HepG2 (cell line): ENCODE data around the gene DRC3. TPM values are rescaled to one million over a fixed set of nuclear protein-coding genes. Genes with fewer than 3 reads are reported as not detected.

ENCODE experiments used
- ATAC-seq: fragments of 200-7000 bp; cut with Tn5 transposase; 3 replicates; pipeline ENCODE4 v1.9.1; 2020; ENCODE audit warnings: mild to moderate bottlenecking, moderate library complexity
- BruUV-seq: library from RNA; stranded (reverse); fragments of 400-500 nt; replicated peaks from 2 replicates; lab custom pipeline; 2021; lab: Mats Ljungman, UMichigan
- CTCF ChIA-PET: fragments of 300-600 bp; formaldehyde crosslinking; extraction: SDS; loops from one replicate; lab custom pipeline; 2021; ENCODE audit warnings: low total read pairs, inconsistent platforms, low intra/inter-chr PET ratio; lab: Yijun Ruan, JAX
- POLR2A ChIA-PET: fragments of 350-600 bp; sonication (Branson Sonifier 250); formaldehyde crosslinking; loops from one replicate; lab custom pipeline; 2020; ENCODE audit warnings: antibody characterized with exemption, inconsistent platforms; lab: Yijun Ruan, JAX
- DNase-seq: peaks from one replicate; pipeline ENCODE4 v3.0.0-alpha.2; 2015; ENCODE audit warnings: low spot score
- FAIRE-seq: peaks from 3 replicates; lab custom pipeline; 2011; peaks lifted over from hg19 to GRCh38; lab: Jason Lieb, UNC
- H2AFZ ChIP-seq: one replicate; pipeline ENCODE4 v1.6.1; 2011; ENCODE audit warnings: low read length, inconsistent platforms
- H3K27ac ChIP-seq: fragments of 300-600 bp; 3 replicates; pipeline ENCODE4 v1.8.0; 2011; ENCODE audit warnings: mixed run types, mild to moderate bottlenecking, mixed read lengths, low read length, inconsistent platforms; ENCODE audit not compliant: insufficient read depth; ENCODE audit errors: extremely low read length
- H3K27me3 ChIP-seq, 2 experiments: fragments of 200-600 bp in 1 of 2; 2 replicates in 1 of 2; 3 replicates in 1 of 2; pipeline versions ENCODE4 v1.6.0 to v1.8.0; 2011; ENCODE audit warnings: low read length in 2 of 2, mild to moderate bottlenecking in 2 of 2, moderate library complexity in 2 of 2, inconsistent platforms in 1 of 2; ENCODE audit not compliant: insufficient read depth in 2 of 2, control insufficient read depth in 1 of 2
- H3K36me3 ChIP-seq, 2 experiments: fragments of 200-600 bp in 1 of 2; replicated peaks in 1 of 2; 2 replicates in 1 of 2; 3 replicates in 1 of 2; pipeline versions ENCODE4 v1.5.1 to v1.8.0; 2011; ENCODE audit warnings: low read length in 2 of 2, inconsistent platforms in 1 of 2; ENCODE audit not compliant: insufficient read depth in 2 of 2, control insufficient read depth in 1 of 2
- H3K4me1 ChIP-seq: 2 replicates; pipeline ENCODE4 v1.5.1; 2012; ENCODE audit warnings: low read length, inconsistent platforms; ENCODE audit not compliant: insufficient read depth
- H3K4me2 ChIP-seq: 2 replicates; pipeline ENCODE4 v1.6.0; 2011; ENCODE audit warnings: low read depth, low read length, inconsistent platforms
- H3K4me3 ChIP-seq, 3 experiments: fragments of 200-600 bp in 1 of 3; sonication (generic), shearing (Covaris generic) in 1 of 3; replicated peaks in 1 of 3; 2 replicates each; pipeline ENCODE4 v1.5.1; 2011 to 2016; ENCODE audit warnings: low read length in 3 of 3, inconsistent platforms in 2 of 3, low read depth in 2 of 3, mild to moderate bottlenecking in 2 of 3, control low read depth in 1 of 3, mixed read lengths in 1 of 3; ENCODE audit not compliant: insufficient read depth in 1 of 3
- H3K79me2 ChIP-seq: one replicate; pipeline ENCODE4 v1.6.1; 2011; ENCODE audit warnings: low read length, inconsistent platforms; ENCODE audit not compliant: insufficient read depth
- H3K9ac ChIP-seq: 2 replicates; pipeline ENCODE4 v1.6.0; 2011; ENCODE audit warnings: mild to moderate bottlenecking, low read depth, low read length, inconsistent platforms; ENCODE audit not compliant: insufficient read depth
- H3K9me3 ChIP-seq: 2 replicates; pipeline ENCODE4 v1.5.1; 2012; ENCODE audit warnings: mild to moderate bottlenecking, low read length
- H4K20me1 ChIP-seq: 2 replicates; pipeline ENCODE4 v1.6.0; 2011; ENCODE audit warnings: inconsistent platforms, mild to moderate bottlenecking, low read length, moderate library complexity; ENCODE audit not compliant: insufficient read depth
- BHLHE40 ChIP-seq: IDR thresholded peaks from 2 replicates; pipeline ENCODE4 v1.6.1; 2011; ENCODE audit warnings: low read length, improper control_type of control experiment
- BRCA1 ChIP-seq: sonication (generic); formaldehyde crosslinking; IDR thresholded peaks from 2 replicates; pipeline ENCODE4 v1.4.0; 2020; ENCODE audit warnings: missing genetic modification reagents
- GPN1 ChIP-seq: sonication (generic); formaldehyde crosslinking; IDR thresholded peaks from 2 replicates; pipeline ENCODE4 v1.5.1; 2020; ENCODE audit warnings: missing genetic modification reagents, borderline replicate concordance
- HHEX ChIP-seq: IDR thresholded peaks from 2 replicates; pipeline ENCODE4 v1.6.1; 2016; ENCODE audit warnings: control low read depth
- KAT8 ChIP-seq: IDR thresholded peaks from 2 replicates; pipeline ENCODE4 v1.6.1; 2016; ENCODE audit warnings: missing genetic modification reagents, missing compliant biosample characterization
- KDM3A ChIP-seq: IDR thresholded peaks from 2 replicates; pipeline ENCODE4 v1.6.1; 2018; ENCODE audit warnings: low read depth, missing compliant biosample characterization
- KLF6 ChIP-seq: IDR thresholded peaks from 2 replicates; pipeline ENCODE4 v1.8.0; 2016; ENCODE audit warnings: missing biosample characterization, missing genetic modification reagents
- MTA1 ChIP-seq: sonication (generic); formaldehyde crosslinking; IDR thresholded peaks from 2 replicates; pipeline ENCODE4 v1.4.0; 2020; ENCODE audit warnings: missing genetic modification reagents, mild to moderate bottlenecking, borderline replicate concordance
- PCBP1 ChIP-seq: fragments of 200-400 bp; formaldehyde crosslinking; IDR thresholded peaks from 2 replicates; pipeline ENCODE4 v1.6.1; 2017; ENCODE audit warnings: mild to moderate bottlenecking, low read depth, low read length, borderline replicate concordance
- RARA ChIP-seq: IDR thresholded peaks from 2 replicates; pipeline ENCODE4 v1.6.1; 2016; ENCODE audit warnings: missing genetic modification reagents, missing compliant biosample characterization
- SIN3A ChIP-seq: IDR thresholded peaks from 2 replicates; pipeline ENCODE4 v1.6.1; 2011; ENCODE audit warnings: low read depth, mild to moderate bottlenecking, control low read depth, low read length, borderline replicate concordance
- SIX1 ChIP-seq: sonication (generic); formaldehyde crosslinking; IDR thresholded peaks from 2 replicates; pipeline ENCODE4 v1.4.0; 2020; ENCODE audit warnings: missing genetic modification reagents, borderline replicate concordance
- SNAPC2 ChIP-seq: sonication (generic); formaldehyde crosslinking; IDR thresholded peaks from 2 replicates; pipeline ENCODE4 v1.8.1; 2022; ENCODE audit warnings: mild to moderate bottlenecking, missing genetic modification reagents
- SP140L ChIP-seq: sonication (generic); formaldehyde crosslinking; IDR thresholded peaks from 2 replicates; pipeline ENCODE4 v1.4.0; 2020; ENCODE audit warnings: missing genetic modification reagents, borderline replicate concordance
- SRF ChIP-seq: IDR thresholded peaks from 2 replicates; pipeline ENCODE4 v1.6.1; 2011; ENCODE audit warnings: mild to moderate bottlenecking, low read depth, low read length, moderate library complexity
- WIZ ChIP-seq: sonication (generic); formaldehyde crosslinking; IDR thresholded peaks from 2 replicates; pipeline ENCODE4 v1.5.1; 2020; ENCODE audit warnings: mild to moderate bottlenecking, missing genetic modification reagents
- ZNF12 ChIP-seq: sonication (generic); formaldehyde crosslinking; IDR thresholded peaks from 2 replicates; pipeline ENCODE4 v1.5.0; 2020; ENCODE audit warnings: missing genetic modification reagents
- ZNF333 ChIP-seq: sonication (generic); formaldehyde crosslinking; IDR thresholded peaks from 2 replicates; pipeline ENCODE4 v1.4.0; 2020; ENCODE audit warnings: mild to moderate bottlenecking, missing genetic modification reagents, borderline replicate concordance
- ZNF446 ChIP-seq: sonication (generic); formaldehyde crosslinking; IDR thresholded peaks from 2 replicates; pipeline ENCODE4 v1.5.0; 2020; ENCODE audit warnings: mild to moderate bottlenecking, missing genetic modification reagents
- ZNF547 ChIP-seq: sonication (generic); formaldehyde crosslinking; IDR thresholded peaks from 2 replicates; pipeline ENCODE4 v1.5.1; 2020; ENCODE audit warnings: mild to moderate bottlenecking, missing genetic modification reagents
- ZNF558 ChIP-seq: sonication (generic); formaldehyde crosslinking; IDR thresholded peaks from 2 replicates; pipeline ENCODE4 v1.9.0; 2022; ENCODE audit warnings: mild to moderate bottlenecking, missing genetic modification reagents, borderline replicate concordance
- ZNF703 ChIP-seq: sonication (generic); formaldehyde crosslinking; IDR thresholded peaks from 2 replicates; pipeline ENCODE4 v1.5.1; 2020; ENCODE audit warnings: missing genetic modification reagents, mild to moderate bottlenecking, moderate library complexity, borderline replicate concordance
- ZNF777 ChIP-seq: sonication (generic); formaldehyde crosslinking; IDR thresholded peaks from 2 replicates; pipeline ENCODE4 v1.4.0; 2020; ENCODE audit warnings: missing genetic modification reagents
- ZSCAN30 ChIP-seq: sonication (generic); formaldehyde crosslinking; IDR thresholded peaks from 2 replicates; pipeline ENCODE4 v1.5.0; 2020; ENCODE audit warnings: mild to moderate bottlenecking, missing genetic modification reagents
- WGBS: methylation state at CpG from one replicate; pipeline ENCODE4 v1.1.6; 2017; ENCODE audit warnings: low lambda C conversion rate; 5-methylcytosine and 5-hydroxymethylcytosine counted together
- in situ Hi-C: cut with HindIII; loops from 2 replicates; pipeline ENCODE4 v1.10.0; 2017; ENCODE audit warnings: low pct_unique_long_range_greater_than_20kb; ENCODE audit not compliant: extremely low pct_ligation_motif_present
- intact Hi-C: fragments of 100-400 bp; cut with micrococcal nuclease; formaldehyde crosslinking; loops from one replicate; pipeline ENCODE4 v1.10.0; 2022; ENCODE audit not compliant: unreplicated experiment
- polyA plus RNA-seq, 8 experiments: library from polyadenylated mRNA; depleted of rRNA in 3 of 8; stranded (reverse) in 7 of 8; unstranded in 1 of 8; fragments of >200 nt; fragmentation: Illumina TruSeq in 4 of 8; extraction: Trizol in 4 of 8; gene quantifications; 2 replicates each; pipeline versions ENCODE4 v1.2.1 to v1.2.3, GENCODE V29; 2011 to 2016; ENCODE audit warnings: low read depth in 4 of 8, missing spikeins in 1 of 8, mixed read lengths in 1 of 8; ENCODE audit not compliant: insufficient read depth in 1 of 8
- total RNA-seq, 5 experiments: library from RNA; depleted of rRNA; stranded (reverse); fragments of >200 nt; fragmentation: Illumina TruSeq; extraction: Trizol; gene quantifications; 2 replicates each; pipeline ENCODE4 v1.2.3, GENCODE V29; 2016; ENCODE audit warnings: low read depth in 1 of 5
- TF ChIP-seq, protein P1 (sequence below): sonication (generic); formaldehyde crosslinking; IDR thresholded peaks from 2 replicates; pipeline ENCODE4 v1.5.0; 2020; ENCODE audit warnings: missing genetic modification reagents
- TF ChIP-seq, protein P2 (sequence below): sonication (generic); formaldehyde crosslinking; IDR thresholded peaks from 2 replicates; pipeline ENCODE4 v1.4.0; 2020; ENCODE audit warnings: missing genetic modification reagents

DRC3 gene
- total and polyA plus RNA-seq, 2 of the 13 experiments (the other 11 are each of a cell fraction or from before 2014, with no cell fraction given), result 0.53 to 0.87 TPM

DNA sequence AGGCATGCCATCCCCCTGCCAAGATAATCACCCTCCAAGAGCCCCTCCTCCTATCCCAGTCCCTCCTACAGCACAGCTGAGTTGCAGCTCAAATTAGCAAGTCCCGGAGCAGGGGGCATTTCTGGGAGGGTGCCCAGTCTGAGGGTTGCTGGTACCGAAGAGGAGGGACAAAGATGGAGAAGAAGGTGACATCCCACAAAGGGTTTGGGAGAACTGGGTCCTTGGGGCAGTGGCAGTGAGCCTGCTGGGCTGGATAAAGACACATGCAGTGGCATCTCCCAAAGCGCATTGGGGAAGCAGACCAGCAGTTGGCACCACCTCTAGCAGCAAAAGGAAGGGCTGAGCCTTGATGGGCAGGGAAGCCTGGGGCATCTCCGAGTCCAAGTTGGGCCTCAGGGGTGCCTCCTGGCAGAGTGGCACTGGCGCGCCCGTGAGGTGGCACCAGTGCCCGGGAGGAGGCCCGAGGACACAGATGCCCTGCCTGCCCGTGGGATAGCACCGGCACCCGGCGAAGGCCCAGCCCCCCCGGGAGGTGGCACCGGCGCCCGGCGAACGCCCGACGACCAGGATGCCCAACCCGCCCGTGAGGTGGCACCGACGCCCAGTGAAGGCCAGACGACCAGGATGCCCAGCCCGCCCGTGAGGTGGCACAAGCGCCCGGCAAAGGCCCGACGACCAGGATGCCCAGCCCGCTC, 1.1 kb upstream of the DRC3 start:
- CTCF ChIA-PET, result no interaction called here
- TF ChIP-seq ZNF547 (CRISPR knock-in tag) (0 out of 2 replicates have a peak, but pooled peaks have one; percentile 30), SRF (no peak), SNAPC2 (CRISPR knock-in tag) (no peak), PCBP1 (no peak), KLF6 (no peak), ZNF777 (no peak), ZSCAN30 (CRISPR knock-in tag) (no peak), ZNF703 (CRISPR knock-in tag) (peak; percentile 67; the same call in 1 of the 2 replicates), KDM3A (CRISPR knock-in tag) (peak; percentile 20; the same call in 1 of the 2 replicates), BHLHE40 (no peak), HHEX (CRISPR knock-in tag) (no peak), ZNF446 (CRISPR knock-in tag) (0 out of 2 replicates have a peak, but pooled peaks have one; percentile 32), ZNF558 (CRISPR knock-in tag) (no peak), BRCA1 (CRISPR knock-in tag) (no peak), KAT8 (0 out of 2 replicates have a peak, but pooled peaks have one; percentile 1), ZNF12 (no peak), SP140L (CRISPR knock-in tag) (no peak), SIX1 (no peak), RARA (CRISPR knock-in tag) (no peak), SIN3A (no peak), MTA1 (CRISPR knock-in tag) (peak; percentile 19; the same call in 1 of the 2 replicates), WIZ (CRISPR knock-in tag) (no peak), ZNF333 (CRISPR knock-in tag) (no peak), GPN1 (no peak)
- TF ChIP-seq, protein P1, sequence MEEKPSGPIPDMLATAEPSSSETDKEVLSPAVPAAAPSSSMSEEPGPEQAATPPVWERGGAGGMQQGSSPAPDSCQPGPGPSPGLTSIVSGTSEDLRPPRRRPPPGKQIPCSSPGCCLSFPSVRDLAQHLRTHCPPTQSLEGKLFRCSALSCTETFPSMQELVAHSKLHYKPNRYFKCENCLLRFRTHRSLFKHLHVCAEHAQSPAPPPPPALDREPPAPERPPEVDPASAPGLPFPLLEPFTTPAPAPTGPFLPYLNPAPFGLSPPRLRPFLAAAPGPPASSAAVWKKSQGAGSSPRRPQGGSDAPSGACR, result no peak
- TF ChIP-seq, protein P2, sequence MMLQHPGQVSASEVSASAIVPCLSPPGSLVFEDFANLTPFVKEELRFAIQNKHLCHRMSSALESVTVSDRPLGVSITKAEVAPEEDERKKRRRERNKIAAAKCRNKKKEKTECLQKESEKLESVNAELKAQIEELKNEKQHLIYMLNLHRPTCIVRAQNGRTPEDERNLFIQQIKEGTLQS, result no peak

More for the DNA sequence above, 1.1 kb upstream of the DRC3 start:
- Histone ChIP-seq H3K4me2 (peak overlapping the region; percentile 98), H3K4me1 (peaks cover 23% of the 10 kb centered on the region), H3K4me3 (peak overlapping the region; percentile 77 to 90 (median 90)), H2AFZ (no peak overlapping the region), H3K36me3 (no peaks in the 10 kb centered on the region), H3K27me3 (peaks cover 1 to 9% of the 10 kb centered on the region in 2 experiments; a peak in 2 of 5 replicates), H3K9me3 (no peaks in the 10 kb centered on the region), H4K20me1 (no peaks in the 10 kb centered on the region), H3K27ac (no peak overlapping the region), H3K9ac (peak overlapping the region; percentile 80), H3K79me2 (peaks cover 2% of the 10 kb centered on the region)
- WGBS, result 0% methylated on average over 1 of the region's 33 CpGs
- DNase-seq (no peak), FAIRE-seq (no peak), ATAC-seq (no peak)
- in situ Hi-C loops, result no loop called here
- intact Hi-C loops, result loop anchor here (1.0 to 5.0 kb wide), 2 partner anchors 47 to 49 kb away; no protein-coding TSS in a partner anchor
- BruUV-seq, result no TSS peak
- POLR2A ChIA-PET, result interaction anchor here (0.8 to 1.6 kb wide), 8 partner anchors 12 to 212 kb away, joined by 3 to 13 read pairs (median 6); partner anchors contain the start of gene ALKBH5
